Measurements from ENCODE around the gene LRBA. TPM values are rescaled to one million over a fixed set of nuclear protein-coding genes. Genes with fewer than 3 reads are reported as not detected.
A peak's percentile ranks its signal among the peaks of the same experiment; 100 is the strongest.

LRBA gene
- total RNA-seq, 1 donor from 2014 or later: 66.2 TPM

DNA sequence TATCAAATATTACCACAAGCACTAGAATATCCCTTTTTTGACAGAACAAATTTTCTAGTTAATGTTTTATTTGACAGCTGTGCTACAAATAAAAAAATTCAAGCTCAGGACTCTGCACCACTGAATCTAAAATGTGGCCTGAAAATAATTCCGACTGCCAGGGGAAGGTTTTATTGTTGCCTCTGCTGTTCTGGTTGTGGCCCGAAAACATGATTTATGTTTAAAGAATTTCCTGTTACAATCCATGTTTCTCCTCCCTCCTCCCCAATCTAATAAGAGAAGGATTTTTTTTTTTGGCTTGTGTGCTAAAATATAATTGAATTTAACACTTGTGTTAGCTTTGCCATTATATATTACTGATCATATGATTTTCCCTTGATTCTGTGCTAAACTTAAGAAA, 709.1 kb downstream of the LRBA start:
- Mint-ChIP-seq H3K4me1 (peaks cover 19% of the 10 kb centered on the region), H3K27me3 (ENCODE audit: low read depth) (no peaks in the 10 kb centered on the region), H3K9me3 (no peaks in the 10 kb centered on the region), H3K4me3 (no peak overlapping the region), H3K27ac (peak overlapping the region; percentile 47), H3K36me3 (no peaks in the 10 kb centered on the region)
- DNase-seq (ENCODE audit: low spot score in 2 of 2, unreplicated experiment in 2 of 2): no peak
- TF ChIP-seq, protein P1, sequence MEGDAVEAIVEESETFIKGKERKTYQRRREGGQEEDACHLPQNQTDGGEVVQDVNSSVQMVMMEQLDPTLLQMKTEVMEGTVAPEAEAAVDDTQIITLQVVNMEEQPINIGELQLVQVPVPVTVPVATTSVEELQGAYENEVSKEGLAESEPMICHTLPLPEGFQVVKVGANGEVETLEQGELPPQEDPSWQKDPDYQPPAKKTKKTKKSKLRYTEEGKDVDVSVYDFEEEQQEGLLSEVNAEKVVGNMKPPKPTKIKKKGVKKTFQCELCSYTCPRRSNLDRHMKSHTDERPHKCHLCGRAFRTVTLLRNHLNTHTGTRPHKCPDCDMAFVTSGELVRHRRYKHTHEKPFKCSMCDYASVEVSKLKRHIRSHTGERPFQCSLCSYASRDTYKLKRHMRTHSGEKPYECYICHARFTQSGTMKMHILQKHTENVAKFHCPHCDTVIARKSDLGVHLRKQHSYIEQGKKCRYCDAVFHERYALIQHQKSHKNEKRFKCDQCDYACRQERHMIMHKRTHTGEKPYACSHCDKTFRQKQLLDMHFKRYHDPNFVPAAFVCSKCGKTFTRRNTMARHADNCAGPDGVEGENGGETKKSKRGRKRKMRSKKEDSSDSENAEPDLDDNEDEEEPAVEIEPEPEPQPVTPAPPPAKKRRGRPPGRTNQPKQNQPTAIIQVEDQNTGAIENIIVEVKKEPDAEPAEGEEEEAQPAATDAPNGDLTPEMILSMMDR (IDR thresholded peaks at IDR 0.05; ENCODE audit: unreplicated experiment): no peak

DNA sequence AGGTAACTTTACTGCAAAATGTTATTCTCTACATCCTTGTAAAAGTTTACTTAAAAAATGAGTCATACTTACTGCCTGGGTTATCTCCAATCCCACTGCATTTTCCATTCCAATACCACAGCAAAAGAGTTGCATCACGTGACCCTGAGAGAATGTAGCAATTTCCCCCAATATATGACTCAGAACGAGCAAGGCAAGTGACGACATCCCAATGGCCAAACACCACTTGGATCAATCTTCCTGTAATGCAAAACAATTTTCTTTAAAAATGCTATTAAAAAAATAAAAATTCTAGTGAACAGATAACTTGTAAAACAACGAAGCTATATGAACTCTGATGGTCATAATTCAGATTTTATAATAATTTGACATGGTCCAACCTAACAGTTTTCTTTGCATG, 712.5 kb downstream of the LRBA start:
- H3K36me3 Mint-ChIP-seq: no peaks in the 10 kb centered on the region
- TF ChIP-seq, protein P1 (IDR thresholded peaks at IDR 0.05; ENCODE audit: unreplicated experiment): no peak
- no peak for DNase-seq (ENCODE audit: low spot score in 2 of 2, unreplicated experiment in 2 of 2)
- peaks cover 26% of the 10 kb centered on the region for H3K4me1 Mint-ChIP-seq
- no peaks in the 10 kb centered on the region for H3K27me3 Mint-ChIP-seq (ENCODE audit: low read depth)
- no peak overlapping the region for H3K27ac Mint-ChIP-seq
- H3K9me3 Mint-ChIP-seq: no peaks in the 10 kb centered on the region
- H3K4me3 Mint-ChIP-seq: no peak overlapping the region

DNA sequence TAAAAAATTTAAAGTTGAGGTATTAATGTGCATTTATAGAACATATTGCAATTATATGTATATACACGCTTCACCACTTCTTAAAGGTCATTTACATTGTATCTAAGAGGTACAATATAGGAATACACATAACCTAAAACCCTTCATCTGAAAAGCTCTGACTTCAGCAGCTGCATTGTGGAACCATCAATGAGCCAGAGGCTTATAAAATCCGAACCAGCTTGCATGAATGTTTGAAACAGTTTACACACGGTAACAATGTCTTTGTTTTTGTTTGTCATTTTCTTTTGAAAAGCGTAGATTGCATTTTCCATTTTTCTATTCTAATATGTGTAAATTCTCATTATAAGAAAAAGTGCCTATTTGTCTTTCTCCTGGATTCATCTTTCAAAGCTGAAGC, 715.3 kb downstream of the LRBA start:
- Mint-ChIP-seq H3K4me3 (no peak overlapping the region), H3K27me3 (ENCODE audit: low read depth) (no peaks in the 10 kb centered on the region), H3K4me1 (peaks cover 18% of the 10 kb centered on the region), H3K9me3 (no peaks in the 10 kb centered on the region), H3K36me3 (no peaks in the 10 kb centered on the region), H3K27ac (no peak overlapping the region)
- no peak for DNase-seq (ENCODE audit: low spot score in 2 of 2, unreplicated experiment in 2 of 2)
- TF ChIP-seq, protein P1 (IDR thresholded peaks at IDR 0.05; ENCODE audit: unreplicated experiment): no peak

DNA sequence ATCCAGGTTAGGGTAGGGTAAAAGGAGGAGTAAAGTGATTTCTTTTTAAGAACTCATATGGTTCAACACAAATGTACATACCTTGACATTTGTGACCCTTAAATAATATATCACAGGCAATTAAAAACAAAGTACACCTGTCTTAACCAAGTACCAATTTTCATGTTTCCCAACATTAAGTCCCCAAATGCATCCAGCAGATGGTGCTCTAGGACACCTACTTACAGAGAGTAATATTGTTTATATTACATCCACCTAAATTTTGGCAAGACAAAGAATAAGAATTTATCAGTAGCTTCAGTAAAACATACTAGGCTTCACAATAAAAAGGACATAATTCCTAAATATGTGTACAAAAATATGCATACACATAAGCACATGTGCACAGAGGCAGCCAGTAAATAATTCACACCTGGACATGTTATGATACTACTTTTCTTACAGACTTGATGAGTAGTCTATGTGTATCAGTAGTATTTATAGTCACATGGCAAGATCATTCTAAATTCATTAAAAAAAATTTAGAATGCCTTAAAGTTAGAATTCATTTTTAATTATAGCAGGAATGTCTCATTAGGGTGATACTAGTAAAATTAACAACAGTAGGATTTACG, 717.1 kb downstream of the LRBA start:
- H3K27me3 Mint-ChIP-seq (ENCODE audit: low read depth): no peaks in the 10 kb centered on the region
- H3K4me1 Mint-ChIP-seq: peaks cover 16% of the 10 kb centered on the region
- DNase-seq (ENCODE audit: low spot score in 2 of 2, unreplicated experiment in 2 of 2): no peak
- H3K27ac Mint-ChIP-seq: peak overlapping the region; percentile 23
- H3K9me3 Mint-ChIP-seq: no peaks in the 10 kb centered on the region
- no peaks in the 10 kb centered on the region for H3K36me3 Mint-ChIP-seq
- H3K4me3 Mint-ChIP-seq: no peak overlapping the region
- TF ChIP-seq, protein P1 (IDR thresholded peaks at IDR 0.05; ENCODE audit: unreplicated experiment): peak; percentile 54

DNA sequence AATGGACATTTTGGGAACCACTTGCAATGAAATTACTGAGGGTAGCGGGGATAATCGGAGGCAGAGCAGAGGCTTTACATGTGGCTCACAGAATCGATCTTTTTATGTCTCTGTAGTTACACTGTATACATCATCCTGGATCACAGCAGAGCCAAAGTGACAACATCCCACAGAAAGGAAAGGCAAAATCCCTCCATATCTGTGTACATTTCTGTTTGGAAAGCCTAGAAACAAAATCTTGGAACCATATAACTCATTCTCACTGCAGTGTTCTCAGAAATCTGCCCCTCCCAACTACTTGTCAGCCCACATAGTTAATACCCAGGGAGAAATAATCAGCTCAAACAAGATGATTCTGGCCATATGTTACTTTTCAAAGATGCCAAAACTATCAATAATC, 725.2 kb downstream of the LRBA start:
- no peak for DNase-seq (ENCODE audit: low spot score in 2 of 2, unreplicated experiment in 2 of 2)
- Mint-ChIP-seq H3K9me3 (peaks cover 5% of the 10 kb centered on the region), H3K27ac (peak overlapping the region; percentile 77), H3K36me3 (peaks cover 9% of the 10 kb centered on the region), H3K4me1 (peaks cover 19% of the 10 kb centered on the region), H3K27me3 (ENCODE audit: low read depth) (no peaks in the 10 kb centered on the region), H3K4me3 (no peak overlapping the region)
- TF ChIP-seq, protein P1 (IDR thresholded peaks at IDR 0.05; ENCODE audit: unreplicated experiment): no peak

DNA sequence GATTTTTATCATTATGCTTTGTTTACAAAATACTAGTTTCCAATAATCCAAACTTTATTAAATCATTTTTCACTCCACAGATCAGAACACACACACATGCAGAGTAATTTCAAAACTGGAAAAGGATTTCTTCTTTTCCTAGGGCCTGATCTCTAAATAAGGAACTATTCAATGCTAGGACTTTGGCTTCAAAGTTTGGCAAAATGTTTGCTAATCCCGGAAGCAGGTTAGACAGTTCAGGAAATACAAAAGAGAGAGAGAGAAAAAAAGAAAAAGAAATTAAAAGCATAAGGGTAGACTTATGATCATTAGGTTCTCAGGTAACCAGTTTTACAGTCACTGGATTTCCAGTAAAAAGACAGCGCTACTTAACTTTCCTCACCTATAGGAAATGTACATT, 725.9 kb downstream of the LRBA start:
- peaks cover 5% of the 10 kb centered on the region for H3K9me3 Mint-ChIP-seq
- peaks cover 9% of the 10 kb centered on the region for H3K36me3 Mint-ChIP-seq
- H3K27me3 Mint-ChIP-seq (ENCODE audit: low read depth): no peaks in the 10 kb centered on the region
- H3K4me3 Mint-ChIP-seq: no peak overlapping the region
- no peak for DNase-seq (ENCODE audit: low spot score in 2 of 2, unreplicated experiment in 2 of 2)
- H3K4me1 Mint-ChIP-seq: peaks cover 19% of the 10 kb centered on the region
- TF ChIP-seq, protein P1 (IDR thresholded peaks at IDR 0.05; ENCODE audit: unreplicated experiment): no peak
- peak overlapping the region; percentile 71 for H3K27ac Mint-ChIP-seq
